KMS-11 (cell line): ENCODE measurements around the gene UBE2D1.
"Not testable (repeated sequence)": the region's sequence is repeated elsewhere in the genome, so short reads cannot be mapped to it uniquely, and the experiment has no call there.

Experiments
- H2AFZ ChIP-seq: fragments of 200-600 bp; sonication (generic); 2 replicates; pipeline ENCODE4 v1.6.1; 2016; ENCODE audit warnings: antibody characterized with exemption, mixed run types, low read depth
- H3K27ac ChIP-seq: fragments of 200-600 bp; sonication (generic); 2 replicates; pipeline ENCODE4 v1.6.1; 2016; ENCODE audit warnings: mild to moderate bottlenecking, mixed run types
- H3K27me3 ChIP-seq: fragments of 200-600 bp; sonication (generic); 2 replicates; pipeline ENCODE4 v1.6.1; 2017; ENCODE audit warnings: mild to moderate bottlenecking, low read depth, mixed run types, moderate library complexity; ENCODE audit not compliant: insufficient read depth
- H3K36me3 ChIP-seq: fragments of 200-600 bp; sonication (generic); 2 replicates; pipeline ENCODE4 v1.6.1; 2017; ENCODE audit warnings: mild to moderate bottlenecking, mixed run types; ENCODE audit not compliant: insufficient read depth
- H3K4me1 ChIP-seq: fragments of 200-600 bp; sonication (generic); 2 replicates; pipeline ENCODE4 v1.6.1; 2016; ENCODE audit warnings: mild to moderate bottlenecking, low read depth, mixed run types; ENCODE audit not compliant: poor library complexity, severe bottlenecking
- H3K4me2 ChIP-seq: fragments of 200-600 bp; sonication (generic); 2 replicates; pipeline ENCODE4 v1.7.0; 2016; ENCODE audit warnings: mild to moderate bottlenecking, mixed run types
- H3K4me3 ChIP-seq: fragments of 200-600 bp; sonication (generic); IDR thresholded peaks from 2 replicates; pipeline ENCODE4 v1.6.1; 2017; ENCODE audit warnings: low read depth, low read length, mixed read lengths; ENCODE audit not compliant: insufficient read depth
- H3K79me2 ChIP-seq: fragments of 200-600 bp; sonication (generic); 2 replicates; pipeline ENCODE4 v1.6.1; 2016; ENCODE audit warnings: low read depth, mixed run types; ENCODE audit not compliant: insufficient read depth
- H3K9ac ChIP-seq: fragments of 200-600 bp; sonication (generic); 2 replicates; pipeline ENCODE4 v1.6.1; 2016; ENCODE audit warnings: mild to moderate bottlenecking, mixed run types
- H4K20me1 ChIP-seq: fragments of 200-600 bp; sonication (generic); 2 replicates; pipeline ENCODE4 v1.6.1; 2016; ENCODE audit warnings: mild to moderate bottlenecking, mixed run types; ENCODE audit not compliant: insufficient read depth
- CTCF ChIP-seq: fragments of 200-600 bp; sonication (generic); conservative IDR thresholded peaks from 2 replicates; pipeline ENCODE4 v1.6.1; 2017; ENCODE audit warnings: low read depth, mild to moderate bottlenecking, antibody characterized with exemption, low read length, moderate library complexity, mixed read lengths

UBE2D1 gene

DNA sequence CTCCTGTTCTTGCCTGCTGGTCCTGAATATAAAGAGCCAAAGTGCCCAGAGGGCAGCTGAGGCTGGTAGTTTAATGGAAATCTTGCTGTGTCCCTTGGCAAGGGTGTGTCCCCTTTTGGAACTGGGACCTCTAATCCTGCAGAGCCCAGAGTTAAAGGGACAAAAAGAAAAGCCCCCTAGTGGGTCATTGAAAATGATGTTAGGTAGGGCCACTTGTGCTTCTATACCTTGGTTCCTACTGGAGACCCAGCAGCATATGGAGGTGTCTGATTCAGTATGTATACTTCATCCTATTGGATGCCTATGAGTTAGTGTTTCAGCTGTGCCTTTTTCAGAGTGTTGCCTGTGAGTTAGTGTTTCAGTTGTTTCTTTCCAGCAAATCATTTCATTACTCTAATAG, 81.0 kb downstream of the UBE2D1 start:
- Histone ChIP-seq H3K27me3 (no peaks in the 10 kb centered on the region), H3K27ac (no peak overlapping the region), H3K4me2 (no peak overlapping the region), H3K4me1 (no peaks in the 10 kb centered on the region), H3K9ac (no peak overlapping the region), H3K79me2 (no peaks in the 10 kb centered on the region), H2AFZ (no peak overlapping the region), H3K36me3 (no peaks in the 10 kb centered on the region), H3K4me3 (no peak overlapping the region), H4K20me1 (no peaks in the 10 kb centered on the region)
- no peak for TF ChIP-seq CTCF

GRCh38 chr10:58417902-58418301, 83.1 kb downstream of the UBE2D1 start:
- not testable (repeated sequence) for H3K4me3 ChIP-seq, H3K27ac ChIP-seq, H3K4me2 ChIP-seq, H2AFZ ChIP-seq, H3K27me3 ChIP-seq, H3K79me2 ChIP-seq, H3K4me1 ChIP-seq, H3K36me3 ChIP-seq, H3K9ac ChIP-seq, H4K20me1 ChIP-seq
